Esophagus squamous epithelium (tissue), 5 donors: ENCODE data around the gene VRK2. TPM values are rescaled to one million over a fixed set of nuclear protein-coding genes. Genes with fewer than 3 reads are reported as not detected.
"Not testable (repeated sequence)": the region's sequence is repeated elsewhere in the genome, so short reads cannot be mapped to it uniquely, and the experiment has no call there.

ENCODE experiments used
- DNase-seq: peaks from one replicate; lab custom pipeline; 2025; lab: John Stamatoyannopoulos, UW
- H3K27ac ChIP-seq, 4 donors: fragments of 200-600 bp; sonication (generic); one replicate each; pipeline ENCODE4 v1.5.1; 2016 to 2019; ENCODE audit warnings: mild to moderate bottlenecking in 1 of 4
- H3K27me3 ChIP-seq, 4 donors: fragments of 200-600 bp; sonication (generic); 1 replicate in 3 of 4; 2 replicates in 1 of 4; pipeline versions ENCODE4 v1.5.1 to v1.6.0; 2017 to 2021; ENCODE audit warnings: antibody characterized with exemption in 1 of 4
- H3K36me3 ChIP-seq, 3 donors: fragments of 200-600 bp; sonication (generic); one replicate each; pipeline ENCODE4 v1.5.1; 2016 to 2019
- H3K4me1 ChIP-seq, 3 donors: fragments of 200-600 bp; sonication (generic); one replicate each; pipeline ENCODE4 v1.5.1; 2017 to 2019
- H3K4me3 ChIP-seq, 4 donors: fragments of 200-600 bp; sonication (generic); 1 replicate in 3 of 4; 2 replicates in 1 of 4; pipeline ENCODE4 v1.5.1; 2016 to 2019; ENCODE audit warnings: mild to moderate bottlenecking in 2 of 4, moderate library complexity in 1 of 4
- H3K9me3 ChIP-seq, 3 donors: fragments of 200-600 bp; sonication (generic); one replicate each; pipeline ENCODE4 v1.5.1; 2016 to 2019
- CTCF ChIP-seq, 6 experiments: fragments of 450-650 bp in 4 of 6; fragments of 200-600 bp in 2 of 6; sonication (generic) in 2 of 6; IDR thresholded peaks; one replicate each; pipeline ENCODE4 v1.5.1; 2016 to 2019; ENCODE audit warnings: antibody characterized with exemption in 6 of 6, mild to moderate bottlenecking in 4 of 6, moderate library complexity in 4 of 6
- POLR2A ChIP-seq, 4 donors: fragments of 450-650 bp; IDR thresholded peaks; one replicate each; pipeline ENCODE4 v1.6.1; 2017; ENCODE audit warnings: antibody characterized with exemption in 4 of 4, mild to moderate bottlenecking in 4 of 4, moderate library complexity in 3 of 4
- WGBS, 2 donors: methylation state at CpG; one replicate each; pipeline ENCODE4 v1.1.5; 2018; 5-methylcytosine and 5-hydroxymethylcytosine counted together
- intact Hi-C: fragments of 100-400 bp; cut with DNase I; formaldehyde crosslinking; loops from one replicate; pipeline ENCODE4 v1.15.0; 2022
- total RNA-seq, 4 donors: library from RNA; depleted of rRNA; stranded (reverse); fragments of >200 nt; gene quantifications; one replicate each; pipeline ENCODE4 v1.1.0, GENCODE V29; 2016
- donor health status: DM: yes; HTN: yes; CAD: no.

Gene VRK2
- total RNA-seq, 4 donors from 2014 or later, result 17.9 to 33.6 (median 25.7) TPM

- H3K36me3 ChIP-seq, H3K4me3 ChIP-seq, H3K4me1 ChIP-seq, DNase-seq, intact Hi-C loops, H3K27me3 ChIP-seq, H3K27ac ChIP-seq, H3K9me3 ChIP-seq: not testable (repeated sequence)
- 94 to 98% methylated on average over 3 of the region's 3 CpGs for WGBS, 2 donors
These were observed 133.6 kb downstream of the VRK2 start for GRCh38 chr2:58180175-58180574.

- Histone ChIP-seq H3K9me3 (no peaks in the 10 kb centered on the region), H3K27ac (no peak overlapping the region), H3K4me3 (no peak overlapping the region), H3K4me1 (no peaks in the 10 kb centered on the region), H3K36me3 (peaks cover 0 to 5% (median 0%) of the 10 kb centered on the region in 3 donors), H3K27me3 (no peaks in the 10 kb centered on the region)
- intact Hi-C loops, result no loop called here
- DNase-seq, result no peak
- TF ChIP-seq POLR2A (IDR thresholded peaks at IDR 0.05) (no peak), CTCF (IDR thresholded peaks at IDR 0.05) (no peak)
- WGBS, 2 donors, result 96 to 98% methylated on average over 5 of the region's 5 CpGs
These were observed 134.0 kb downstream of the VRK2 start for GRCh38 chr2:58180635-58181034.

- intact Hi-C loops, result no loop called here
These were observed 135.9 kb downstream of the VRK2 start for GRCh38 chr2:58182527-58182926.

GRCh38 chr2:58186501-58186900, 139.9 kb downstream of the VRK2 start:
- intact Hi-C loops, result no loop called here
- 92 to 93% methylated on average over 4 of the region's 4 CpGs for WGBS, 2 donors
- peaks cover 0 to 26% (median 0%) of the 10 kb centered on the region in 3 donors for H3K36me3 ChIP-seq

More at GRCh38 chr2:58182527-58182926, 135.9 kb downstream of the VRK2 start:
- 80 to 91% methylated on average over 1 of the region's 1 CpG for WGBS, 2 donors
- no peak overlapping the region for H3K4me3 ChIP-seq
- H3K9me3 ChIP-seq, result no peaks in the 10 kb centered on the region
- H3K27me3 ChIP-seq, result no peaks in the 10 kb centered on the region
- no peak overlapping the region for H3K27ac ChIP-seq
- peaks cover 0 to 16% (median 0%) of the 10 kb centered on the region in 3 donors for H3K36me3 ChIP-seq
- no peaks in the 10 kb centered on the region for H3K4me1 ChIP-seq
- no peak for TF ChIP-seq POLR2A (IDR thresholded peaks at IDR 0.05)
- TF ChIP-seq CTCF (IDR thresholded peaks at IDR 0.05), result no peak
- no peak for DNase-seq

GRCh38 chr2:58187022-58187421, 140.4 kb downstream of the VRK2 start:
- H3K27me3 ChIP-seq, H3K4me1 ChIP-seq, intact Hi-C loops, DNase-seq, H3K9me3 ChIP-seq, H3K4me3 ChIP-seq, H3K27ac ChIP-seq: not testable (repeated sequence)
- H3K36me3 ChIP-seq, result peaks cover 0 to 26% (median 0%) of the 10 kb centered on the region in 3 donors
- 98% methylated on average over 5 to 6 of the region's 6 CpGs for WGBS, 2 donors

More at GRCh38 chr2:58186501-58186900, 139.9 kb downstream of the VRK2 start:
- H3K27ac ChIP-seq, result no peak overlapping the region
- DNase-seq, result no peak
- H3K4me3 ChIP-seq, result no peak overlapping the region
- no peaks in the 10 kb centered on the region for H3K27me3 ChIP-seq
- H3K9me3 ChIP-seq, result no peaks in the 10 kb centered on the region
- TF ChIP-seq POLR2A (IDR thresholded peaks at IDR 0.05) (no peak), CTCF (IDR thresholded peaks at IDR 0.05) (no peak)
- H3K4me1 ChIP-seq, result no peaks in the 10 kb centered on the region

GRCh38 chr2:58194458-58194857, 147.9 kb downstream of the VRK2 start:
- H3K9me3 ChIP-seq, result no peaks in the 10 kb centered on the region
- no peak for DNase-seq
- H3K27me3 ChIP-seq, result no peaks in the 10 kb centered on the region
- H3K4me1 ChIP-seq, result no peaks in the 10 kb centered on the region
- H3K36me3 ChIP-seq, result peaks cover 0 to 23% (median 0%) of the 10 kb centered on the region in 3 donors
- WGBS, 2 donors, result 89 to 90% methylated on average over 2 of the region's 2 CpGs
- no peak overlapping the region for H3K27ac ChIP-seq
- no peak overlapping the region for H3K4me3 ChIP-seq
- TF ChIP-seq POLR2A (IDR thresholded peaks at IDR 0.05) (no peak), CTCF (IDR thresholded peaks at IDR 0.05) (no peak)
- intact Hi-C loops, result no loop called here
